GM23248 (cell line): ENCODE measurements around the gene ERICH6. TPM values are rescaled to one million over a fixed set of nuclear protein-coding genes. Genes with fewer than 3 reads are reported as not detected.
"Not testable (repeated sequence)": the region's sequence is repeated elsewhere in the genome, so short reads cannot be mapped to it uniquely, and the experiment has no call there.

Experiments used
- DNase-seq: peaks from one replicate; pipeline ENCODE4 v3.0.0-alpha.2; 2015
- H2AFZ ChIP-seq: fragments of 200-600 bp; sonication (generic); 2 replicates; pipeline ENCODE4 v1.6.1; 2016; ENCODE audit warnings: antibody characterized with exemption
- H3F3A ChIP-seq: fragments of 200-600 bp; sonication (generic); 2 replicates; pipeline ENCODE4 v1.6.1; 2016; ENCODE audit warnings: mild to moderate bottlenecking, antibody characterized with exemption, mixed run types; ENCODE audit not compliant: insufficient read depth
- H3K27ac ChIP-seq: fragments of 200-600 bp; sonication (generic); 2 replicates; pipeline ENCODE4 v1.5.1; 2016; ENCODE audit warnings: mild to moderate bottlenecking
- H3K27me3 ChIP-seq: fragments of 200-600 bp; sonication (generic); replicated peaks from 2 replicates; pipeline ENCODE4 v1.6.1; 2016; ENCODE audit warnings: mild to moderate bottlenecking; ENCODE audit not compliant: insufficient read depth
- H3K36me3 ChIP-seq: fragments of 200-600 bp; sonication (generic); 2 replicates; pipeline ENCODE4 v1.6.1; 2016; ENCODE audit warnings: low read depth, mild to moderate bottlenecking
- H3K4me1 ChIP-seq: fragments of 200-600 bp; sonication (generic); 2 replicates; pipeline ENCODE4 v1.6.1; 2016; ENCODE audit warnings: mild to moderate bottlenecking; ENCODE audit not compliant: insufficient read depth
- H3K4me2 ChIP-seq: fragments of 200-600 bp; sonication (generic); one replicate; pipeline ENCODE4 v1.6.1; 2016; ENCODE audit warnings: mild to moderate bottlenecking; ENCODE audit not compliant: unreplicated experiment
- H3K4me3 ChIP-seq: fragments of 200-600 bp; sonication (generic); 2 replicates; pipeline ENCODE4 v1.5.1; 2016; ENCODE audit warnings: mild to moderate bottlenecking
- H3K79me2 ChIP-seq: fragments of 200-600 bp; sonication (generic); 2 replicates; pipeline ENCODE4 v1.6.1; 2016; ENCODE audit warnings: mild to moderate bottlenecking; ENCODE audit not compliant: insufficient read depth
- H3K9ac ChIP-seq: fragments of 200-600 bp; sonication (generic); 2 replicates; pipeline ENCODE4 v1.6.1; 2016; ENCODE audit warnings: mild to moderate bottlenecking
- H3K9me2 ChIP-seq: fragments of 200-600 bp; sonication (generic); 2 replicates; pipeline ENCODE4 v1.6.1; 2016; ENCODE audit warnings: mixed run types, mild to moderate bottlenecking, moderate library complexity; ENCODE audit not compliant: insufficient read depth
- H3K9me3 ChIP-seq: fragments of 200-600 bp; sonication (generic); one replicate; pipeline ENCODE4 v1.6.1; 2017; ENCODE audit warnings: low read depth
- H4K20me1 ChIP-seq: fragments of 200-600 bp; sonication (generic); 2 replicates; pipeline ENCODE4 v1.6.0; 2016; ENCODE audit not compliant: insufficient read depth
- EZH2 ChIP-seq: fragments of 200-600 bp; sonication (generic); IDR thresholded peaks from 2 replicates; pipeline ENCODE4 v1.6.1; 2018; ENCODE audit warnings: antibody characterized with exemption, mild to moderate bottlenecking; ENCODE audit not compliant: insufficient read depth, poor library complexity, severe bottlenecking
- EZH2phosphoT487 ChIP-seq: fragments of 200-600 bp; sonication (generic); IDR thresholded peaks from 2 replicates; pipeline ENCODE4 v1.6.1; 2018; ENCODE audit warnings: antibody characterized with exemption, moderate library complexity, mild to moderate bottlenecking, low read depth; ENCODE audit not compliant: insufficient read depth
- whole genome bisulfite sequencing, 2 experiments: methylation state at CpG; one replicate each; pipeline ENCODE4 v1.1.6; 2015 to 2017; ENCODE audit warnings: low lambda C conversion rate in 2 of 2, low coverage in 1 of 2; ENCODE audit errors: missing lambda C conversion rate in 2 of 2; 5-methylcytosine and 5-hydroxymethylcytosine counted together
- in situ Hi-C: fragments of 300-500 bp; cut with MboI; formaldehyde crosslinking; loops from 2 replicates; pipeline ENCODE4 v1.15.0; 2020
- polyA plus RNA-seq: library from polyadenylated mRNA; unstranded; fragments of >200 nt; fragmentation: Nextera tagmentation; extraction: Ambion mirVana; gene quantifications from 2 replicates; pipeline ENCODE4 v1.2.1, GENCODE V29; 2016
- total RNA-seq: library from RNA; depleted of rRNA; stranded (reverse); fragments of >200 nt; shearing (Covaris generic); gene quantifications from 2 replicates; pipeline ENCODE4 v1.2.3, GENCODE V29; 2014

The ERICH6 gene
- total and polyA plus RNA-seq, 2 experiments from 2014 or later: 0.13 TPM; not detected in 1

GRCh38 chr3:150623945-150624344, 79.8 kb downstream of the ERICH6 start:
- in situ Hi-C loops: no loop called here
- H3K79me2 ChIP-seq: peaks cover 49% of the 10 kb centered on the region
- no peak for DNase-seq

GRCh38 chr3:150622955-150623354, 80.8 kb downstream of the ERICH6 start:
- H3K4me3 ChIP-seq, H3K4me2 ChIP-seq, in situ Hi-C loops, H3K9me3 ChIP-seq, H4K20me1 ChIP-seq, H3K9ac ChIP-seq, DNase-seq, H3K9me2 ChIP-seq, H3F3A ChIP-seq, H2AFZ ChIP-seq, H3K27ac ChIP-seq, H3K27me3 ChIP-seq: not testable (repeated sequence)
- Histone ChIP-seq H3K36me3 (peaks cover 30% of the 10 kb centered on the region), H3K79me2 (peaks cover 59% of the 10 kb centered on the region), H3K4me1 (peaks cover 15% of the 10 kb centered on the region; the same call in 1 of the 2 replicates)

More at GRCh38 chr3:150623945-150624344, 79.8 kb downstream of the ERICH6 start:
- Histone ChIP-seq H3K9ac (no peak overlapping the region), H3K4me1 (peaks cover 15% of the 10 kb centered on the region; the same call in 1 of the 2 replicates), H2AFZ (no peak overlapping the region), H3K4me3 (no peak overlapping the region), H3K9me2 (no peaks in the 10 kb centered on the region), H3K27ac (peak overlapping the region; percentile 3; the same call in 1 of the 2 replicates), H3K36me3 (peaks cover 38% of the 10 kb centered on the region), H3K4me2 (no peak overlapping the region), H3K27me3 (no peaks in the 10 kb centered on the region), H3K9me3 (no peaks in the 10 kb centered on the region), H4K20me1 (peaks cover 3% of the 10 kb centered on the region; the same call in 1 of the 2 replicates), H3F3A (no peaks in the 10 kb centered on the region)
- 98 to 100% methylated on average over 1 of the region's 1 CpG for WGBS, 2 experiments
- TF ChIP-seq EZH2 (no peak), EZH2phosphoT487 (no peak)

DNA sequence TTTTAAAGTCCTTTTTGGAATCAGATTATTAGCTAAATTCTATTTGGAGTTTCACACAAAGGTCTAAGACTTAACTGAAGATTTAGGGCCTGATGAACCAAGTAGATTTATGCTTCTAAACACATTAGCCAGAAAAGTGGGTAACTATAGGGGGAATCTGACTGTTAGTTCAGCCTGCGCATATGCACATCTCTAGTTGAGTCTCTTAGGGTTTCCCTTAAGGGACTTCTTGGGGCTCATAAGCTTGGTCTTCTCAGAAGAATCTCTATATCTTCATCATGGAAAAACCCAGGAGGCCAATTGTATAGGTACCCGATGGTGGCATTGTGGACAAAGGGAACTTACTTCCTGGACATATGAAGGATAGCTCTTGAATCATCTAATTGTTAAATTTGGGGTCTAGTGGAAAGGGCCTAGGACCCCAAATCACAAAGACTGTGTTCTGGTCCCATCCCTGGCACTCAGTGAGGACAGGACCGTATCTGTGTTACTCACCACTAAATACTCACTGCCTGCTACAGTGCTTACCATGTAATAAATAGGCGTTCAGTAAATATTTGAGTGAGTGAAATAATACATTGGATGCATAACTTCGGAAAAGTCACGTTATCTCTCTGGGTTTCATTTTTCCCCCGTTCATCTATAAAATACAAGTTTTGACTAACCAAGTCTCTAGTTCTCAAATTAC, 83.6 kb downstream of the ERICH6 start:
- peaks cover 3% of the 10 kb centered on the region; the same call in 1 of the 2 replicates for H4K20me1 ChIP-seq
- no peak overlapping the region for H3K4me2 ChIP-seq
- H3K27ac ChIP-seq: no peak overlapping the region
- no peaks in the 10 kb centered on the region for H3K27me3 ChIP-seq
- no peaks in the 10 kb centered on the region for H3K9me2 ChIP-seq
- no peaks in the 10 kb centered on the region for H3K9me3 ChIP-seq
- H3K4me1 ChIP-seq: peaks cover 15% of the 10 kb centered on the region; the same call in 1 of the 2 replicates
- H3K36me3 ChIP-seq: peaks cover 8% of the 10 kb centered on the region; the same call in 1 of the 2 replicates
- H3F3A ChIP-seq: no peaks in the 10 kb centered on the region
- no peak overlapping the region for H3K9ac ChIP-seq
- H3K79me2 ChIP-seq: peaks cover 72% of the 10 kb centered on the region
- no peak overlapping the region for H3K4me3 ChIP-seq
- no peak overlapping the region for H2AFZ ChIP-seq
- TF ChIP-seq EZH2: no peak
- TF ChIP-seq EZH2phosphoT487: no peak
- DNase-seq: no peak
- WGBS, 2 experiments: 88% methylated on average over 7 of the region's 7 CpGs
- in situ Hi-C loops: no loop called here

GRCh38 chr3:150613709-150614480, 89.8 kb downstream of the ERICH6 start:
- in situ Hi-C loops: no loop called here
- H3F3A ChIP-seq: no peaks in the 10 kb centered on the region

More at GRCh38 chr3:150613709-150614480, 89.8 kb downstream of the ERICH6 start:
- no peaks in the 10 kb centered on the region for H3K27me3 ChIP-seq
- no peak for TF ChIP-seq EZH2
- TF ChIP-seq EZH2phosphoT487: no peak
- 87 to 88% methylated on average over 2 of the region's 2 CpGs for WGBS, 2 experiments
- peaks cover 82% of the 10 kb centered on the region for H3K79me2 ChIP-seq
- H2AFZ ChIP-seq: no peak overlapping the region
- H3K9me2 ChIP-seq: no peaks in the 10 kb centered on the region
- DNase-seq: no peak
- H3K4me2 ChIP-seq: no peak overlapping the region
- H3K4me1 ChIP-seq: no peaks in the 10 kb centered on the region; the same call in 1 of the 2 replicates
- no peak overlapping the region for H3K9ac ChIP-seq
- peaks cover 12% of the 10 kb centered on the region; the same call in 1 of the 2 replicates for H4K20me1 ChIP-seq
- H3K27ac ChIP-seq: no peak overlapping the region
- H3K36me3 ChIP-seq: 0 out of 2 replicates have a peak, but pooled peaks cover 5% of the 10 kb centered on the region
- H3K4me3 ChIP-seq: no peak overlapping the region
- H3K9me3 ChIP-seq: no peaks in the 10 kb centered on the region
